HCT116 (cell line): Measurements from ENCODE around the gene BRINP1. TPM values are rescaled to one million over a fixed set of nuclear protein-coding genes. Genes with fewer than 3 reads are reported as not detected.

Experiments
- ATAC-seq: fragments of 200-7000 bp; cut with Tn5 transposase; 2 replicates; pipeline ENCODE4 v1.9.1; 2020; ENCODE audit warnings: mild to moderate bottlenecking, moderate library complexity
- Bru-seq: library from RNA; stranded (reverse); fragments of 400-500 nt; gene quantifications from one replicate; lab custom pipeline; 2021; lab: Mats Ljungman, UMichigan
- BruChase-seq, 2 experiments: library from RNA; stranded (reverse); fragments of 400-500 nt; gene quantifications; one replicate each; lab custom pipeline; 2021; lab: Mats Ljungman, UMichigan
- BruUV-seq: library from RNA; stranded (reverse); fragments of 400-500 nt; replicated peaks from 2 replicates; lab custom pipeline; 2021; lab: Mats Ljungman, UMichigan
- CTCF ChIA-PET: fragments of 300-600 bp; sonication (Branson Sonifier 250); formaldehyde crosslinking; loops from one replicate; lab custom pipeline; 2021; ENCODE audit warnings: antibody characterized with exemption; lab: Charles Lee
- POLR2A ChIA-PET: fragments of 300-600, 350-600 bp; sonication (Branson Sonifier 250); formaldehyde crosslinking; loops from one replicate; lab custom pipeline; 2021; ENCODE audit warnings: antibody characterized with exemption; lab: Charles Lee
- RAD21 ChIA-PET, 2 experiments: fragments of 300-600 bp; sonication (Branson Sonifier 250); formaldehyde crosslinking; loops; one replicate each; lab custom pipeline; 2023; ENCODE audit warnings: low total read pairs in 2 of 2; ENCODE audit not compliant: uncharacterized antibody in 2 of 2, unreplicated experiment in 2 of 2, low non-redundant PET in 1 of 2; lab: Charles Lee
- DNase-seq: peaks from one replicate; pipeline ENCODE4 v3.0.0-alpha.2; 2010; ENCODE audit warnings: low read depth, low spot score
- H2AFZ ChIP-seq: fragments of 200-600 bp; shearing (Covaris generic), sonication (generic); 2 replicates; pipeline ENCODE4 v1.6.1; 2017; ENCODE audit warnings: low read depth, mixed run types, mixed read lengths, antibody characterized with exemption, low read length; ENCODE audit not compliant: poor library complexity, severe bottlenecking
- H3K27ac ChIP-seq: 2 replicates; pipeline ENCODE4 v1.5.1; 2012; ENCODE audit warnings: low read depth, low read length
- H3K27me3 ChIP-seq: fragments of 200-600 bp; sonication (generic); 2 replicates; pipeline ENCODE4 v1.6.1; 2016; ENCODE audit warnings: mixed run types, low read length, mixed read lengths; ENCODE audit not compliant: insufficient read depth
- H3K36me3 ChIP-seq, 2 experiments: fragments of 200-500 bp in 1 of 2; fragments of 200-600 bp in 1 of 2; sonication (Bioruptor generic) in 1 of 2; sonication (generic) in 1 of 2; 2 replicates each; pipeline versions ENCODE4 v1.5.1 to v1.6.1; 2014 to 2016; ENCODE audit warnings: low read length in 2 of 2, inconsistent platforms in 1 of 2, mixed read lengths in 1 of 2, mixed run types in 1 of 2; ENCODE audit not compliant: insufficient read depth in 2 of 2, control insufficient read depth in 1 of 2
- H3K4me1 ChIP-seq, 2 experiments: fragments of 200-600 bp in 1 of 2; sonication (generic) in 1 of 2; 2 replicates each; pipeline versions ENCODE4 v1.5.1 to v1.6.1; 2012 to 2017; ENCODE audit warnings: low read length in 2 of 2, inconsistent platforms in 1 of 2, mild to moderate bottlenecking in 1 of 2, mixed read lengths in 1 of 2, mixed run types in 1 of 2, moderate library complexity in 1 of 2; ENCODE audit not compliant: insufficient read depth in 2 of 2, control insufficient read depth in 1 of 2
- H3K4me2 ChIP-seq: fragments of 200-600 bp; sonication (generic); 2 replicates; pipeline ENCODE4 v1.6.1; 2017; ENCODE audit warnings: mixed run types, low read length, mixed read lengths
- H3K4me3 ChIP-seq, 2 experiments: fragments of 200-600 bp in 1 of 2; sonication (generic) in 1 of 2; replicated peaks in 1 of 2; 2 replicates each; pipeline ENCODE4 v1.5.1; 2011 to 2016; ENCODE audit warnings: low read length in 2 of 2, control low read depth in 1 of 2, low read depth in 1 of 2, mild to moderate bottlenecking in 1 of 2, mixed read lengths in 1 of 2, mixed run types in 1 of 2
- H3K79me2 ChIP-seq: fragments of 200-600 bp; sonication (generic); 2 replicates; pipeline ENCODE4 v1.6.1; 2017; ENCODE audit warnings: mild to moderate bottlenecking, mixed run types, low read length, moderate library complexity, mixed read lengths; ENCODE audit not compliant: insufficient read depth
- H3K9ac ChIP-seq: fragments of 200-600 bp; sonication (generic); 2 replicates; pipeline ENCODE4 v1.6.1; 2016; ENCODE audit warnings: low read length, mixed read lengths
- H3K9me2 ChIP-seq: fragments of 200-600 bp; sonication (generic), shearing (Covaris generic); 2 replicates; pipeline ENCODE4 v1.6.1; 2017; ENCODE audit warnings: mixed run types, mild to moderate bottlenecking, moderate library complexity; ENCODE audit not compliant: insufficient read depth
- H3K9me3 ChIP-seq, 2 experiments: fragments of 200-500 bp in 1 of 2; fragments of 200-600 bp in 1 of 2; sonication (Bioruptor generic) in 1 of 2; sonication (generic) in 1 of 2; 2 replicates each; pipeline ENCODE4 v1.6.1; 2014 to 2017; ENCODE audit warnings: low read length in 2 of 2, mixed read lengths in 2 of 2, inconsistent platforms in 1 of 2, low read depth in 1 of 2, mild to moderate bottlenecking in 1 of 2, mixed run types in 1 of 2, moderate library complexity in 1 of 2; ENCODE audit not compliant: control insufficient read depth in 1 of 2, insufficient read depth in 1 of 2
- H4K20me1 ChIP-seq: fragments of 200-600 bp; sonication (generic), shearing (Covaris generic); 2 replicates; pipeline ENCODE4 v1.6.1; 2017; ENCODE audit warnings: mixed run types, mild to moderate bottlenecking, moderate library complexity; ENCODE audit not compliant: insufficient read depth
- CBX3 ChIP-seq: IDR thresholded peaks from 2 replicates; pipeline ENCODE4 v1.6.1; 2012; ENCODE audit warnings: low read depth
- CEBPB ChIP-seq: IDR thresholded peaks from 2 replicates; pipeline ENCODE4 v1.6.1; 2012; ENCODE audit warnings: low read depth
- CTCF ChIP-seq, 3 experiments: fragments of 200-600 bp in 1 of 3; sonication (generic) in 1 of 3; IDR thresholded peaks in 2 of 3; conservative IDR thresholded peaks in 1 of 3; 2 replicates each; pipeline ENCODE4 v1.5.1; 2012 to 2017; ENCODE audit warnings: low read depth in 2 of 3, low read length in 2 of 3, antibody characterized with exemption in 1 of 3, borderline replicate concordance in 1 of 3, control low read depth in 1 of 3, mild to moderate bottlenecking in 1 of 3, mixed read lengths in 1 of 3, mixed run types in 1 of 3, moderate library complexity in 1 of 3; ENCODE audit not compliant: insufficient read depth in 1 of 3
- EGR1 ChIP-seq: IDR thresholded peaks from 2 replicates; pipeline ENCODE4 v1.6.1; 2012; ENCODE audit warnings: low read depth
- ELF1 ChIP-seq: IDR thresholded peaks from 2 replicates; pipeline ENCODE4 v1.6.1; 2012; ENCODE audit warnings: low read depth, borderline replicate concordance
- EZH2 ChIP-seq: fragments of 200-600 bp; sonication (generic); IDR thresholded peaks from 2 replicates; pipeline ENCODE4 v1.6.1; 2017; ENCODE audit warnings: antibody characterized with exemption, mixed run types
- EZH2phosphoT487 ChIP-seq: fragments of 200-600 bp; IDR thresholded peaks from 2 replicates; pipeline ENCODE4 v1.6.1; 2018; ENCODE audit warnings: antibody characterized with exemption, borderline replicate concordance
- FOSL1 ChIP-seq: IDR thresholded peaks from 2 replicates; pipeline ENCODE4 v1.6.1; 2012; ENCODE audit warnings: low read depth
- JUND ChIP-seq: IDR thresholded peaks from 2 replicates; pipeline ENCODE4 v1.6.1; 2012
- MAX ChIP-seq: IDR thresholded peaks from 2 replicates; pipeline ENCODE4 v1.6.1; 2012
- RAD21 ChIP-seq: IDR thresholded peaks from 2 replicates; pipeline ENCODE4 v1.6.1; 2012; ENCODE audit warnings: low read depth, mild to moderate bottlenecking
- SRF ChIP-seq: IDR thresholded peaks from 2 replicates; pipeline ENCODE4 v1.6.1; 2012; ENCODE audit warnings: low read depth
- TCF7L2 ChIP-seq: IDR thresholded peaks from 2 replicates; pipeline ENCODE4 v1.7.0; 2011; ENCODE audit warnings: borderline replicate concordance, inconsistent platforms; ENCODE audit not compliant: insufficient read depth, insufficient read length; ENCODE audit errors: extremely low read depth
- ZNF274 ChIP-seq: fragments of 200-500 bp; sonication (Bioruptor generic); IDR thresholded peaks from 2 replicates; pipeline ENCODE4 v1.6.1; 2014; ENCODE audit warnings: mild to moderate bottlenecking, low read depth, low read length, inconsistent platforms
- intact Hi-C: fragments of 100-400 bp; cut with micrococcal nuclease; formaldehyde crosslinking; loops from 2 replicates; pipeline ENCODE4 v1.10.0; 2022
- long read RNA-seq: library from polyadenylated mRNA; unstranded; transcript quantifications from one replicate; pipeline ENCODE4 v2.0.0, GENCODE V29; 2021; ENCODE audit not compliant: unreplicated experiment
- polyA plus RNA-seq: library from polyadenylated mRNA; unstranded; fragments of >200 nt; gene quantifications from 2 replicates; pipeline ENCODE4 v1.2.1, GENCODE V29; 2012; ENCODE audit warnings: missing spikeins
- total RNA-seq: library from RNA; stranded (reverse); gene quantifications from one replicate; pipeline ENCODE4 v1.2.1, GENCODE V29; 2021; ENCODE audit not compliant: unreplicated experiment
- TF ChIP-seq, protein P1 (sequence below): IDR thresholded peaks from 2 replicates; pipeline ENCODE4 v1.6.1; 2012

The BRINP1 gene
- total RNA-seq (not detected), Bru-seq, nascent RNA (percentile 0 among the genes with signal in this experiment), BruChase-seq, experiment 1, labeled RNA remaining after a 6-hour chase (percentile 1 among the genes with signal in this experiment), BruChase-seq, experiment 2, labeled RNA remaining after a 2-hour chase (percentile 3 among the genes with signal in this experiment)
- not detected in 2 replicates for polyA plus RNA-seq
- long read RNA-seq: 0 reads

DNA sequence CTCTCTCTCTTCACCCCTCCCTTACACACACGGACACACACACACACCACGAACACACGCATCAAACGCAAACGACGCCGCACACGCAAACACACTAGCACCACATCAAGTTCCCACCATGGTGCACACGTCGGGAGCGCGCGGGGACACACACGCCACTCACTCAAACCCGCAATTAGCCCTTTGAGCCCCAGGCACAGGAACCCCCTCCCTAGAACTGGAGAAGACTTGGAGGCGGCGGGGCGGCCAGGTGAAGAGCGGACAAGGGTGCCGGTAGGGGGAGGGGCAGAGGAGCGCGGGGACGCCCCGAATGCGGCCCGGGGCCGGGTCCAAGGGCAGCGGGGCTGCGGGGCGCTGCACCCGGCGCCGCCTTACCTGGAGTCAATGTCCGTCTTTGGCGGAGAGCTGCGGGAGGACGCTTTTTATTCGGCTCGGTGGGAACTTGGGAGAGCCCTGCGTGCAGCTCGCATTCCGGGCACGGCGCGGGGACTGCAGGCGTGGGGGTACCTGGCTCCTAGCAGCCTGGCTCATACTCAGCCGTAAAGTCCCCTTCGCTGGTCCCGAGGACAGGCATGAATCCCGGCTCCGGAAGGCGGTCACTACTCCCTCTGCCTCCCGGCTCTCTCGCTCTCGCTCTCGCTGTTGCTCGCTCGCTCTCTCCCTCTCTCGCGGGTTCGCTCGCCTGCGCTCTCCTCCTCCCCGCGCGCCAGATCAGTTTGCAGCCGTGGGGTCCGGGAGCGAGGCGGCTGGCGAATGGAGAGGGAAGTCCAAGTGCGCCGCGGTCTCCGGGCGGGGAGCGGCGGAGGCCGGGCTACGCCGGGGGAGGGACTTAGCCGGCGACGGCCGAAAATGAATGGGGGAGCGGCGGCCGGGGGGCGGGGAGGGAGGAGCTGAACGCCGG lies at the start of gene BRINP1:
Gene BRINP1 (minus strand): TSS at position 755 of the 901 bp plus-strand sequence. CDS start 56,080 bp downstream, outside the sequence.
- Histone ChIP-seq H3K4me2 (no peak within 1 kb of the TSS), H3K4me3 (no peak within 1 kb of the TSS), H3K36me3 (no peaks in the 10 kb centered on the region), H3K9me3 (peaks cover 0 to 8% of the 10 kb centered on the region in 2 experiments; a peak in 2 of 4 replicates), H3K27me3 (no peaks in the 10 kb centered on the region), H3K4me1 (no peaks in the 10 kb centered on the region), H3K27ac (no peak within 1 kb of the TSS), H2AFZ (no peak within 1 kb of the TSS), H3K9ac (no peak within 1 kb of the TSS), H4K20me1 (no peaks in the 10 kb centered on the region), H3K9me2 (no peaks in the 10 kb centered on the region), H3K79me2 (no peaks in the 10 kb centered on the region)
- POLR2A ChIA-PET: no interaction called here
- no TSS peak for BruUV-seq
- intact Hi-C loops: loop anchor here (10.0 kb wide), 1 partner anchor 1724 kb away; no protein-coding TSS in a partner anchor
- RAD21 ChIA-PET: no interaction called here
- TF ChIP-seq ZNF274: no peak
- no peak for TF ChIP-seq SRF
- TF ChIP-seq EZH2phosphoT487: no peak
- TF ChIP-seq CEBPB: no peak
- TF ChIP-seq TCF7L2: no peak
- ATAC-seq: no peak
- CTCF ChIA-PET: no interaction called here
- DNase-seq: no peak

- H3K4me2 ChIP-seq: no peak overlapping the region
- H3K9me3 ChIP-seq: peaks cover 0 to 6% of the 10 kb centered on the region in 2 experiments; a peak in 2 of 4 replicates
- no TSS peak for BruUV-seq
- POLR2A ChIA-PET: no interaction called here
- TF ChIP-seq ELF1 (no peak), MAX (no peak), FOSL1 (no peak), SRF (no peak), JUND (no peak), EGR1 (no peak), RAD21 (no peak), CTCF (IDR thresholded peaks at IDR 0.05 in 2 of 3, conservative IDR thresholded peaks at IDR 0.05 in 1 of 3; ENCODE audit: borderline replicate concordance in 1 of 3, insufficient read depth in 1 of 3, low read depth in 2 of 3, low read length in 2 of 3) (no peak), EZH2 (no peak), CBX3 (no peak)
- TF ChIP-seq, protein P1, sequence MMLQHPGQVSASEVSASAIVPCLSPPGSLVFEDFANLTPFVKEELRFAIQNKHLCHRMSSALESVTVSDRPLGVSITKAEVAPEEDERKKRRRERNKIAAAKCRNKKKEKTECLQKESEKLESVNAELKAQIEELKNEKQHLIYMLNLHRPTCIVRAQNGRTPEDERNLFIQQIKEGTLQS: no peak
- TF ChIP-seq, all 23 proteins: peak for 0
- Histone ChIP-seq H3K27ac (no peak overlapping the region), H3K9ac (no peak overlapping the region), H3K27me3 (no peaks in the 10 kb centered on the region), H3K9me2 (no peaks in the 10 kb centered on the region), H3K79me2 (no peaks in the 10 kb centered on the region), H3K4me3 (no peak overlapping the region), H3K4me1 (no peaks in the 10 kb centered on the region), H3K36me3 (no peaks in the 10 kb centered on the region), H4K20me1 (no peaks in the 10 kb centered on the region), H2AFZ (no peak overlapping the region)
- ChIA-PET RAD21 (no interaction called here), CTCF (no interaction called here)
- DNase-seq: no peak
- ATAC-seq: no peak
- intact Hi-C loops: no loop called here
Observed at GRCh38 chr9:119418721-119419120, 49.5 kb upstream of the BRINP1 start.
